NB4 (cell line): ENCODE measurements around the gene CES1.

Experiments used
- CTCF ChIP-seq: IDR thresholded peaks from one replicate; pipeline ENCODE4 v1.5.1; 2012; ENCODE audit warnings: low read depth, low read length
- MAX ChIP-seq: IDR thresholded peaks from 2 replicates; pipeline ENCODE4 v1.6.1; 2011; ENCODE audit warnings: low read depth, low read length
- MYC ChIP-seq: IDR thresholded peaks from 2 replicates; pipeline ENCODE4 v1.6.1; 2011; ENCODE audit warnings: low read depth, low read length
- POLR2A ChIP-seq: IDR thresholded peaks from 2 replicates; pipeline ENCODE4 v1.6.1; 2011; ENCODE audit warnings: mild to moderate bottlenecking; ENCODE audit not compliant: insufficient read length; ENCODE audit errors: extremely low read depth

GRCh38 chr16:55861288-55861687 lies 28.4 kb upstream of the CES1 start:
- no peak for TF ChIP-seq CTCF
- no peak for TF ChIP-seq MAX
- no peak for TF ChIP-seq POLR2A
- no peak for TF ChIP-seq MYC
